HepG2 (cell line): ENCODE results near the gene POU2AF3. TPM values are rescaled to one million over a fixed set of nuclear protein-coding genes. Genes with fewer than 3 reads are reported as not detected.
A peak's percentile ranks its signal among the peaks of the same experiment; 100 is the strongest.

ENCODE experiments used
- CSRNP1 ChIP-seq: sonication (generic); formaldehyde crosslinking; IDR thresholded peaks from 2 replicates; pipeline ENCODE4 v1.8.1; 2023; ENCODE audit warnings: mild to moderate bottlenecking, missing genetic modification reagents
- ELF3 ChIP-seq: IDR thresholded peaks from 2 replicates; pipeline ENCODE4 v1.6.1; 2016; ENCODE audit warnings: missing genetic modification reagents, missing compliant biosample characterization
- ESRRA ChIP-seq: sonication (generic); formaldehyde crosslinking; IDR thresholded peaks from 2 replicates; pipeline ENCODE4 v1.5.1; 2020; ENCODE audit warnings: mild to moderate bottlenecking, low read depth, missing genetic modification reagents
- MED13 ChIP-seq: sonication (generic); formaldehyde crosslinking; IDR thresholded peaks from 2 replicates; pipeline ENCODE4 v1.5.0; 2020; ENCODE audit warnings: missing genetic modification reagents
- MEF2D ChIP-seq: sonication (generic); formaldehyde crosslinking; IDR thresholded peaks from 2 replicates; pipeline ENCODE4 v1.5.1; 2020; ENCODE audit warnings: mild to moderate bottlenecking, missing genetic modification reagents
- MLXIP ChIP-seq: sonication (generic); formaldehyde crosslinking; IDR thresholded peaks from 2 replicates; pipeline ENCODE4 v1.9.0; 2021; ENCODE audit warnings: missing genetic modification reagents, borderline replicate concordance
- MXI1 ChIP-seq: IDR thresholded peaks from 3 replicates; pipeline ENCODE4 v1.6.1; 2012; ENCODE audit warnings: low read depth, low read length, inconsistent platforms, borderline replicate concordance
- SETDB1 ChIP-seq: sonication (generic); formaldehyde crosslinking; IDR thresholded peaks from 2 replicates; pipeline ENCODE4 v1.5.1; 2020; ENCODE audit warnings: missing genetic modification reagents, mild to moderate bottlenecking, borderline replicate concordance
- SIX4 ChIP-seq: sonication (generic); formaldehyde crosslinking; IDR thresholded peaks from 2 replicates; pipeline ENCODE4 v1.4.0; 2020; ENCODE audit warnings: missing genetic modification reagents
- STAT5B ChIP-seq: sonication (generic); formaldehyde crosslinking; IDR thresholded peaks from 2 replicates; pipeline ENCODE4 v1.4.0; 2020; ENCODE audit warnings: missing genetic modification reagents
- THAP9 ChIP-seq: sonication (generic); formaldehyde crosslinking; IDR thresholded peaks from 2 replicates; pipeline ENCODE4; 2020; ENCODE audit warnings: missing genetic modification reagents, mild to moderate bottlenecking, borderline replicate concordance
- ZNF124 ChIP-seq: sonication (generic); formaldehyde crosslinking; IDR thresholded peaks from 2 replicates; pipeline ENCODE4 v1.4.0; 2020; ENCODE audit warnings: missing genetic modification reagents
- ZNF331 ChIP-seq: sonication (generic); formaldehyde crosslinking; IDR thresholded peaks from 2 replicates; pipeline ENCODE4 v1.4.0; 2020; ENCODE audit warnings: missing genetic modification reagents
- ZNF552 ChIP-seq: sonication (generic); formaldehyde crosslinking; IDR thresholded peaks from 2 replicates; pipeline ENCODE4 v1.9.0; 2022; ENCODE audit warnings: missing genetic modification reagents, mild to moderate bottlenecking, borderline replicate concordance
- ZNF644 ChIP-seq: IDR thresholded peaks from 2 replicates; pipeline ENCODE4 v1.6.1; 2016; ENCODE audit warnings: low read depth
- ZNF737 ChIP-seq: sonication (generic); formaldehyde crosslinking; IDR thresholded peaks from 2 replicates; pipeline ENCODE4 v1.5.0; 2020; ENCODE audit warnings: missing genetic modification reagents, mild to moderate bottlenecking, borderline replicate concordance
- polyA plus RNA-seq, 8 experiments: library from polyadenylated mRNA; depleted of rRNA in 3 of 8; stranded (reverse) in 7 of 8; unstranded in 1 of 8; fragments of >200 nt; fragmentation: Illumina TruSeq in 4 of 8; extraction: Trizol in 4 of 8; gene quantifications; 2 replicates each; pipeline versions ENCODE4 v1.2.1 to v1.2.3, GENCODE V29; 2011 to 2016; ENCODE audit warnings: low read depth in 4 of 8, missing spikeins in 1 of 8, mixed read lengths in 1 of 8; ENCODE audit not compliant: insufficient read depth in 1 of 8
- total RNA-seq, 5 experiments: library from RNA; depleted of rRNA; stranded (reverse); fragments of >200 nt; fragmentation: Illumina TruSeq; extraction: Trizol; gene quantifications; 2 replicates each; pipeline ENCODE4 v1.2.3, GENCODE V29; 2016; ENCODE audit warnings: low read depth in 1 of 5
- TF ChIP-seq, protein P1 (sequence below): IDR thresholded peaks from 2 replicates; pipeline ENCODE4 v1.6.1; 2016; ENCODE audit warnings: mild to moderate bottlenecking, missing biosample characterization, missing genetic modification reagents
- TF ChIP-seq, protein P2 (sequence below): sonication (generic); formaldehyde crosslinking; IDR thresholded peaks from 2 replicates; pipeline ENCODE4 v1.5.0; 2020; ENCODE audit warnings: missing genetic modification reagents

The POU2AF3 gene
- total and polyA plus RNA-seq, 2 of the 13 experiments (the other 11 are each of a cell fraction or from before 2014, with no cell fraction given), result 7.8 to 71.2 TPM

DNA sequence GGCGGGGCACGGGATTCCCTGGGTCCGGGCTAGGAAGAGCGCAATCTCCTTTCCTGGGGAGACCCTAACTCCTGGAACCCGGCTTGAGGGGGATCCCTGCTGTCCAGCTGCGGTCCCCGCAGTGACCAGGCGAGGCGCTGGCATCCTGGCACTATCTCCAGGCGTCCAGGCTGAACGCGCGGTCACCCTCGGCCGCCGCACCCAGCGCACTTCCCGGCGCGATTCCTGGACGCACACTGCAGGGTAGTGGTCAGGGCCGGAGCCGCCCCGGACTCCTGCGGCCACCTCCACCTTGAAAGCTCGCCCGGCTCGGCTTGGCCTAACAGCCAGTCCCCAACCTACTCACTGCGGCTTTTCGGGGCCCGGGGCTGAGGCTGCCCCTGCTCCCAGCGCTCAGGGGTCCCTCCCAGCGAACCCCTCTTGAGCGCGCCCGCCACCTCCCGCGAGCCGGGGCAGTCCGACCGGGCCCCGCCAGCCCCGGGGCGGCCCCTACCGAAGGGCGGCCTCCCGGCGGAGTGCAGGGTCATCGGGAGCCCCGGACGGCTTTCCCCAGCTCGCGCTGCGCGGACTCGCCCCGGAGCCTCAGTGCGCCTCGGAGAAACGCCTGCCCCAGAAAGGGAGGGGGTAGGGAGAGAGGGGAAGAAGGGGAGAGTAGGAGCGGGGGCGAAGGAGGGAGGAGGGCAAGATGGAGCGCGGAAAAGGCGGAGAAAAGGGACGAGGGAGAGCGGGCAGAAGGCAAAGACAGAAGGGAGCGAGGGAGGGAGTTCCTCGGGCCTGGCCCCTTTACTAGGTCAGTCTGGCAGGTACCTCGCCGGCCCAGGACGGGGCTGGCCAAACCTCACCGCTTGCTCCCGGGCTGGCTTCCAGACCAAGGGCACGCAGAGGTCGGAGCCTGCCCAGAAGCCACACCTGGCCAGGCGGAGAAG lies 1.0 kb downstream of the POU2AF3 start (continued):
- no peak for TF ChIP-seq ZNF737
- no peak for TF ChIP-seq MLXIP (CRISPR knock-in tag)
- TF ChIP-seq ZNF552 (CRISPR knock-in tag), result no peak
- no peak for TF ChIP-seq ZNF644 (CRISPR knock-in tag)
- 0 out of 2 replicates have a peak, but pooled peaks have one; percentile 38 for TF ChIP-seq ZNF331 (CRISPR knock-in tag)
- no peak for TF ChIP-seq ZNF124 (CRISPR knock-in tag)
- peak; percentile 45; the same call in 1 of the 2 replicates for TF ChIP-seq MED13 (CRISPR knock-in tag)
- peak; percentile 26; the same call in 1 of the 2 replicates for TF ChIP-seq CSRNP1 (CRISPR knock-in tag)
- peak; percentile 3; the same call in 1 of the 2 replicates for TF ChIP-seq ESRRA
- TF ChIP-seq, protein P1, sequence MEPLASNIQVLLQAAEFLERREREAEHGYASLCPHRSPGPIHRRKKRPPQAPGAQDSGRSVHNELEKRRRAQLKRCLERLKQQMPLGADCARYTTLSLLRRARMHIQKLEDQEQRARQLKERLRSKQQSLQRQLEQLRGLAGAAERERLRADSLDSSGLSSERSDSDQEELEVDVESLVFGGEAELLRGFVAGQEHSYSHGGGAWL (CRISPR knock-in tag), result 0 out of 2 replicates have a peak, but pooled peaks have one; percentile 18
- no peak for TF ChIP-seq SETDB1 (CRISPR knock-in tag)
- TF ChIP-seq THAP9, result no peak
- TF ChIP-seq MEF2D (CRISPR knock-in tag), result no peak
- TF ChIP-seq ELF3 (CRISPR knock-in tag), result peak; percentile 53; the same call in 1 of the 2 replicates
- no peak; the same call in 2 of the 3 replicates for TF ChIP-seq MXI1
- no peak for TF ChIP-seq STAT5B (CRISPR knock-in tag)
- TF ChIP-seq, protein P2, sequence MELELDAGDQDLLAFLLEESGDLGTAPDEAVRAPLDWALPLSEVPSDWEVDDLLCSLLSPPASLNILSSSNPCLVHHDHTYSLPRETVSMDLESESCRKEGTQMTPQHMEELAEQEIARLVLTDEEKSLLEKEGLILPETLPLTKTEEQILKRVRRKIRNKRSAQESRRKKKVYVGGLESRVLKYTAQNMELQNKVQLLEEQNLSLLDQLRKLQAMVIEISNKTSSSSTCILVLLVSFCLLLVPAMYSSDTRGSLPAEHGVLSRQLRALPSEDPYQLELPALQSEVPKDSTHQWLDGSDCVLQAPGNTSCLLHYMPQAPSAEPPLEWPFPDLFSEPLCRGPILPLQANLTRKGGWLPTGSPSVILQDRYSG, result no peak
- no peak for TF ChIP-seq SIX4 (CRISPR knock-in tag)
